Stimulated activated CD4-positive, alpha-beta T cell treated with anti-CD3 and anti-CD28 coated beads, Interleukin-1b, Interleukin-23, amount 100 ng/mL, for 1 hour (primary cell): ENCODE data around the gene GRID2.

Experiments
- DNase-seq, 2 donors: peaks; one replicate each; pipeline ENCODE4 v3.0.0-alpha.2; 2020; ENCODE audit warnings: low read depth in 2 of 2

GRID2 gene

DNA sequence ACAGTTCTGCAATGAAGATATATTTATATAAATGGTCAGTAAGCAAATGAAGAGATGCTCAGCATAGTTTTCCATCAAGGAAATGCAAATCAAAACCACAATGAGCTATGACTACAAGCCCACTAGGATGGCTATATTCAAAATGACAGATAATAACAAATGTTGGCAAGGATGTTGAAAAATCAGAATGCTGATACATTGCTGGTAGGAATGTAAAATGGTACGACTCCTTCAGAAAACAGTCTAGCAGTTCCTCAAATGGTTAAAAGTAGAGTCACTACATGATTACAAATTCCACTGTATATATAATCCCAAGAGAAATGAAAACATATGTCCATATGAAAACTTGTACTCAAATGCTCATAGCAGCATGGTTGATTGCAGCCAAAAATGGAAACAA, 1099.8 kb downstream of the GRID2 start:
- DNase-seq: no peak

DNA sequence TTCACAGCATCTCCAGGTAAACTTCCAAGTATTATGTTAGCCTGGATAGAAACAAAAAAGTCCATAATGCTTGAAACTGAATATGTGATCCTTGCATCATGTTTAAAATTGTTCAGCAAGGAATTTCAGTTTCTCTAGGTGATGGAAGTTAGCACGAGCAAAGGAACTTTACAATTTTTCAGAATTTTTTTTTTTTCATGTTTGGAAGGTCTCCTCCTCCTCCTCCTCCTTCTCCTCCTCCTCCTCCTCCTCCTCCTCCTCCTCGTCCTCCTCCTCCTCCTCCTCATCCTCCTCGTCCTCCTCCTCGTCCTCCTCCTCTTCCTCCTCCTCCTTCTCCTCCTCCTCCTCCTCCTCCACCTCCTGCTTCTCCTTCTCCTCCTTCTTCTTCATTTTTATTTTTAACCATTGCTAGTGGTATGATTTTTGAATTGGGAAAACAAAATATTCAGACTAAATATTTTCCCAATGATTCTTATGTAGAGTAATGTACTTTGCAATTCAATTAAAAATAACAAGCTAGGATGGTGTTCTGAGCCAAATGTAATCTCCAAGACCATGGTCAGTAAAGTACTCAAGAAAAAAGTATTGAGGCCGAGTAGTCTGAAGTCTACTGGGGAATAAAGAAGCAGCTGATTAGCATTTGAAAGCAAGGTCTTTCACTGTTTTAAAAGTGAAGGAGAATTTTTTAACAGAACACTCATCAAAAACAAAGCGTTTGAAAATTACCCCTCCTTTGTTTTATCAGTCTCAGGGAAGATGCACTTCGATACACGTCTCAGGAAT, 1103.9 kb downstream of the GRID2 start:
- no peak for DNase-seq

DNA sequence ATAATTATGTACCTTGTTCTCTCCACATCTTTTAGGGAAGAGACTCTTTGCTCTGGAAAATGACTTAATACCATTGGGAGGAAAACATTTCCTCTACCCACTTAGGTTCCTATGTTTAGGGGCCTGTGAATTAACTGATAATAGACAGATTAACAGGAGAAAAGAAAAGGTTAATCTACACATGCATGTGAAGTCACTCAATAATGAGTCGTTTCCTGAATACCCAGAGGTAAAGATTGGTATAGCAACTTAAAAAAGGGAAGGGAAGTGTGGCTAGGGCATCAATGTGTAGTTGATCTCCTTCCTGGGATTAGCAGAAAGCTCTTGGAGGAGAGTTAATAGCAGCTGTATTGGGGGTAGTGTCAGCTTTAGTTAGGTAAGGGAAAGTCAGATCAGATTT, 1105.3 kb downstream of the GRID2 start:
- no peak for DNase-seq

DNA sequence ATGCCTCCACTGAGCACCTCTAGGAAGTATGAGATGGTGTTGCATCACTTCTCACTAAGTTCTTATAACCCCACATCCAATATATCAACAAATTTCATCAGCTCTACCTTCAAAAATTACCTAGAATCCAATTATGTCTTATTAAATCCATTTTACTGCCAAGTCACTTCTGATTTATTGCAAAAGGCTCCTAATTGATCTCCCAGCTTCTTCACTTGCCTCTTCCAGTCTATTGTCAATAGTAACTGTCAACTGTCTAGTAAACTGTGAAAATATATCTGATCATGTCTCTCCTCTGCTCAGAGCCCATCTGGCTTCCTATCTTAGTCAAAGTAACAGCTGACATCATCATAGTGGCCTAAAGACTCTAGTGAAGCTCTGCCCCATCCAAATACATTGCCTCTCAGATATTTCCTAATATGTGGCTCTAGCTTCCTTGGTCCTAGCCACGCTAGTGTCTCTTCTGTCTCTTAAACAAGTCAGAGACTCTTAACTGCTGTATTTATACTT, 1110.3 kb downstream of the GRID2 start:
- no peak for DNase-seq

DNA sequence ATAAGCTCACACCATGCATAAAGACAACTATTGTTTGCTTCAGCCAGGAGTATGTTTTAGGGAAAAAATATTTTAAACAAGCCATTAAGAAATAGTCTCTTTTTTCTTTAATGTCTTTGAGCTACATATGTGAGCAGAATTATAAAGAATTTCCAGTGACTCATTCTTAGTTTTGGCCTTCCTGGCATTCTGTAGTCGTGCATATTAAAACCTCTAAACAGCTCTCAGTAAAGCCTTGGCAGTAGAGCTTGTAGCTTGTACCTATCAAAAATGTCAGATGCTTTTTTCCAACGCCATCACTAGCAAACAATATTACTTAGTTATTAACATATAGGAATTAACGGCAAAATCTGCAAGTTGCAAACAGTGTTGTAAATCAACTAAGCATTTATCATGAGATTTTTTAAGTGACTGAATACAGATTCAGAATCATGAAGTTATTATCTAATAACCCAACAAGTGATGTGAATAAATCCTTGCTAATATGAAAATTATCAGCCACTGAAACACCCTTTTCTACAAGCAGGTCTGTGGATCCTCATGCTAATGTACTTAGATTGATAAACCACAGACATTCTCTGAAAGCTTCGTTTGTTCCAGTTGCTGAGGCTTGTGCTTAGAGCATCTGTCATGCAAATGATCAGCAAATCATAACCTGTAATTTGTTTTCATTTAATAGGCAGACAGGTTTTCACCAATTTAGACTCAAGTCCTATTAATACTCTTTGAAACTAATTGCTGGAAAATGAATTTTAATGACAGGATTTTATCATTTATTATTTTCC, 1112.8 kb downstream of the GRID2 start:
- DNase-seq: no peak

DNA sequence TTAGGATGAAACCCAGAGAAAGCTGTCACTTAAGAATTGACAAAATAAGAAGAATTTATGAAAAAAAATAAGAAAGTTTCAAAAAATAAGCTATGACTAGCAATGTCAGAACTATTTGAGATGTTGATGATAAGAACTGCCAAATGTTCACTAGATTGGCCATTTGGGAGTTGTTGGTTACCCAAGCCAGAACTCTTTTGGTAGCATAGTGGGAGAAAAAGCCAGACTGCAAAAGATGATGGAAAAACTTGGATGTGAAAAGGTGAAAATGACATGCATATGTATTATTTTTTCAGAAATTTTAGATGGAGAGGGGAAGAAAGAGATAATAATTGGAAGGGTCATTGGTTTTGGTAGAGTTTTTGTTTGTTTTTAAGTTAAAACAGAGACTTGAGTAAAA, 1127.6 kb downstream of the GRID2 start:
- no peak for DNase-seq

DNA sequence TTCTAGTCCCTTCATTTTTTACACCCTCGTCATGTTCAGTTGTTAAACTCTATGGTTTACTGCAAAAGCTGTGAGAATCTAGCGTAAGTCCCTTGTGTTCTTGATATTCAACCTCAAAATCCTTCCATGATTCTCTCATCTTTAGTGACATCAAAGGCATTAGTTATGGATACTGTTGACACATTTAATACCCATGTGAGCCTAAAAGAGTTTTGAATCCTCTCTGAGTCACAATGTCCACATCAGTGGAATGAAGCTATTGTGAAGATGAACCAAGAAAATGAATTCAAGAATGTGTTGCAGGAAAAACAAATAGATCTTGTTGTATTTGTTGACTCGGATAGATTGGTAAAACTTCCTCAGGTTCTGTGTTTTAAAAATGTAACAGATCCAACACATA, 1130.1 kb downstream of the GRID2 start:
- DNase-seq: no peak

GRCh38 chr4:93436000-93436626, 1132.3 kb downstream of the GRID2 start:
- DNase-seq: no peak

DNA sequence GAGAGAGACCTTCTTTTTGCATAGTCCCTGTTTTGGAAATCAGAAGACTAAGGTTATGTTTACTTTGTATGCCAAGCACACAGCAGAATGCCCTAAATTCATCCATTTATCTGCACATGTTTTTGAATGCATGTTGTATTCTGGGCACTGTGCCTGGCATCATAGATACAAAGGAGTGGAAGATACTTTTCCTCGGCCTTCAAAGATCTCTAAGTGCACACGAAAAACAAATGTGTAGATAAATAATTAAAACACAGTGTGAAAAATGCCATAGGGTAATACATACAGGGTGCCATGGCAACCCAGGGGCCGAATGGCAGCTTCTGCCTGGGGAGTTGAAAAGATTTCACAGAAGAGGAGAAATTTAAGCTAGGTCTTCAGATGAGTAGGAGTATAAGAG, 1134.2 kb downstream of the GRID2 start:
- no peak for DNase-seq

DNA sequence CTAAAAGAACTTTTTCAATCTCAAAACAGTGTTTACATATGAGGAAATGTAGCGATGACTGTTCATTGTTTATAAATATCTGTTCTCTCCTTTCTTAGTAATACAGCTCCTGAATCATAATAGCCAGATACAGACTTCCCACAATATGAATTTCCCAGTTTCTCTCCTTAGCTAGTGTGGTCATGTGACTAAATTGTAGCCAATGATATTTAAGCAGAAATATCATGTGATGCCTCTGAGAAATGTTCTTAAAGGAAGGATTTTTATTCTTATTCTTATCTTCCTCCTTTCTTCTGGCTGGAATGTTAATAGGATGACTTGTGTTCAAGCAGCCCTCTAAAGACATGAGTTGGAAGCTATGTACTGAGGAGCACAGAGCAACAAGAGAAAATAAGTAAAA, 1141.1 kb downstream of the GRID2 start:
- DNase-seq: no peak

DNA sequence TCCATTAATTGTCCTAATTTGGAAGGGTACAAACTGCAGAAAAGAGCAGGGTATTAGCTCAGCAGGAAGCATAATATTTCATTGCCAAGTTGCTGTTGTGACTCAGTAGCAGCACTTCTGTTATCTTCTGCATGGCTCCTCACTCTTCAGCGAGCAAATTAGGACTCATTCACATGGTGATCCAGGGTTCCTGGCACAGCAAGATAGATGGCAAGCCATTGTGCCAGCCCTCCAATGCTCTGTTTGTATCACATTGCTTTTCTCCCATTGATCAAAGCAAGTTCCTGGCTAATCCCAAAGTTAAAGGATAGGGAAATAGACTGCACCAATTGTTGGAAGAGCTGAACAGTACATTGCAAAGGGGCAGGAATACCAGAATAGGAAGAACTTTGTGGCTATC, 1142.3 kb downstream of the GRID2 start:
- no peak for DNase-seq

- DNase-seq: no peak
Observed at GRCh38 chr4:93448691-93449293, 1145.0 kb downstream of the GRID2 start.

DNA sequence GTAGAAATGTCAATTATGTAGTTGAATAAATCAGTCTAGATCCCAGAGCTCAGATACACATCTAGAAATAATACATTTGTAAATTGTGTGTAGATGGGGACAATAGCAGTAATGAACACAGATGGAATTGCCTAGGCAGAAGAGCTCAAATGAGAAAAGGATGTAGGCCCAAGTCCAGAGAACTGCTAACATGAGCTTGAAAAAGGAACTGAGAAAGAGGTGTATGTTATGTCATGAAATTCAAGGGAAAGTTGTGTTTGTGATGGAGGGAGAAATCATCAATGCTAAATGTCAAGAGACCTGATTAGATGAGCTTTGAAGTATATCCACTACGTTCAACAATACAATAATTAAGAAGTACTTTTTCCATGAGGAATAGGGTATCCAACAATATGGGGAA, 1148.2 kb downstream of the GRID2 start:
- DNase-seq: no peak

- no peak for DNase-seq
Observed at GRCh38 chr4:93461541-93461940, 1157.8 kb downstream of the GRID2 start.

DNA sequence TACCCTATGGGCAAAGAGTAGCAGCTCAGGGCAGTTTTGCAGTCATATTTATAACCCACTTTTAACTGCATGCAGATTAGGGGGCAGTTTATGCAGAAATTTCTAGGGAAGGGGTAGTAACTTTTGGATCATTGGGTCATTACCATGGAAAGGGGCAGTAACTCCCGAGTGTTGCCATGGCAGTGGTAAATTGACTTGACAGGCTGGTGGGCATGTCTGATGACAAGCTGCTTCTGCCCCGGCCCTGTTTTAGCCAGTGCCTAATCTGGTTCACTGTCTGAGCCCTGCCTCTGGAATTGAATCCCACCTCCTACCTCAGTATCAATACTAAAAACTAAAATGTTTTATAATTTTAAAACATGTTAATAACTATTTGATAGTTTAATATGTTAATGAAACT, 1162.7 kb downstream of the GRID2 start:
- DNase-seq: no peak

DNA sequence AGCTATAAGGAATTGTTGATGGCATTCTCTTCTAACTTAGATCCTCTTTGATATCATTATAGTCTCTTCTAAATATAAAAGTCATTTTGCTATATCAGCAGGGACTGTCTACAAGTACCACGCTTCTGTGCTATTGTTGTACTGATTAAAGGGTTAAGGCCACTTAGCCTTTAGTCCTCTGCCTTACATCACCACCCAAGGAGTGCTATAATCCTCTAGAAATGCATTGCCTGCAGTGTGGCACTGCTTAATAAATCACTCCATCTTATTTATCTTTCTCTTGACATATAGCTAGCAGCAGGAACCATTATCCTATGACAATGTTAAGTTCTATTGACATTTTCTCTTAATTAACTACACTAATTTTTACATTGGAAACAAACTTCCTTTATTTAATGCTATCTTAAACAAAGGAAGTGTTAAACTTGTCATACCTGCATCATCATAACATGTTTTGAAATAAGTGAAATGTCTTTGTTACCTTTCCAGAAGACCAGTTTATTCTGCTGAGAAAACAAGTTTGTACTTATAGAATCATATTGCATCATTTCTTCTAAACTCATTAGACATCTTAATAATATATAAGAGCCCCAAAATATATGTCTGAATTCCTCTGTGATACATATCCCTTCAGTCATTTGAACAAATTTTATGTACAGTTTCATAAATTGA, 1163.9 kb downstream of the GRID2 start:
- DNase-seq: no peak

DNA sequence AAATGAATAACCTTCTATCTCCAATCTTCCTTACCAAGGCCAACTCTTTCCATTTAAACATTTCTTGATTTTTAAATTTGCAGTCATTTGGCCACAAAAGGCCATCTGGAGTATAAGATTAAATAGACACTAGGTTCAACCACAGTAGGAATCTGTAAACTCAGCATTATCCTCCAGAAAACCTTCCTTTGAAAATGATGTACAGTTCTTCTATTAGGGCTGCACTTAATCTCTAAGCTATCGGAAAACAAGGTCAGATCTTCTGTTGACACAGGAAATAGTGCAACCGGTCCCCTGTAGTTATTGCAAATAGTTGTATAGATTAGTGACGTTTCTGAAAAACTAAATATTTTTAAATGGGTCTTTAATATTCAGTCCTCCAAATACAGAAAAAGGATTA, 1165.8 kb downstream of the GRID2 start:
- no peak for DNase-seq

DNA sequence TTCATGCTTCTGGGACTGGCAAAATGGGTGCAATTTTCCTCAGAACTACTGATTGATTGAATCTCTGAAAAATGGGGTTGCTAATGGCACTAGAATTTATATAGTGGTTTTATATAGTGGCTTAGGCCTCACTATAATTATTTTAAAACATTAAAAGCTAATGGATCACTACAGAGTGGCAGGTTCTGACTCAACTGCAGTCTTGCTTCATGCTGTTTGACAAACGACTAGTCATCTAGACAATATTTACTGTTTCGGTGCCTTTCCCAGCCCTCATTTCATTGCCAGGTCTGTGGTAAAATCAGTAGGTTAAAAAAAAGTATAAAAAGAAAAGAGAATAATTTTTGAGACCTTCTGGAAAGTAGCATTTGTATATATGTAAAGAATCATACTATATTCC, 1172.0 kb downstream of the GRID2 start:
- DNase-seq: no peak

- DNase-seq: no peak
Observed at GRCh38 chr4:93478805-93479204, 1175.0 kb downstream of the GRID2 start.

DNA sequence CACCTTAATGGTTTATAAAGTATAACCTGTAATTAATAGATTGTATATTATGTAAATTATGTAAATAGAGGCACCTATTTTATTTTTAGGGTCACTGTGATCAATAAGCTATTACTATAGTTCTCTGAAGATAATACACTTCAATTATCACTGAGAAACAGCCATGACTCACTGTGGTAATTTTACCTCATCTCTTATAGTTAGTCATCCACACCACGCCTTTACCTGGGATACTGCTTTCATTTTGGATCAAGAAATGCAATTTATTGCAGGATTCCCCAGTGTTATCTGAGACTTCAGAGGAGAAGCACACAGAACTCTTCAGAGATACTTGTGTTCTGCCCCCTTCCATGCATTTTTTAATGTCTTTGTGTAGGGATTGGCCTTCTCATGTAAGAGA, 1176.7 kb downstream of the GRID2 start:
- no peak for DNase-seq

DNA sequence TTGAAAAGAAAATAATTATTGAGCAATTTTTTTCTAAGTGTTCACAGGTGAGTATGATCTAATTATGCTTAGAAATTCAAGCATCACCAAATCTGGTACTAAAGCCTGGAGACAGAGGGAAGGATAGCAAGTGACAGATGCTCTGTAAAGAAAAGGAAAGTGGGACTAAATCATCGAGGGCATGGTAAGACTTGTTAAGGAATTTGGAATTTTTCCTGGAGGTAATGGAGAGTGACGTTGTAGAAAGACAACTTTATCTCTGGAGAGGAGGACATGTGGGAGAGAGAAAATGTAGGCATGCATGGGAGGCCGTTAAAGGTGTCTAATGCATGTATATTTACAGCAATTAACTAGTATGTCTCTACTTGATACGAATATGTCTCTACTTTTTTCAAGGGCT, 1191.6 kb downstream of the GRID2 start:
- DNase-seq: no peak

DNA sequence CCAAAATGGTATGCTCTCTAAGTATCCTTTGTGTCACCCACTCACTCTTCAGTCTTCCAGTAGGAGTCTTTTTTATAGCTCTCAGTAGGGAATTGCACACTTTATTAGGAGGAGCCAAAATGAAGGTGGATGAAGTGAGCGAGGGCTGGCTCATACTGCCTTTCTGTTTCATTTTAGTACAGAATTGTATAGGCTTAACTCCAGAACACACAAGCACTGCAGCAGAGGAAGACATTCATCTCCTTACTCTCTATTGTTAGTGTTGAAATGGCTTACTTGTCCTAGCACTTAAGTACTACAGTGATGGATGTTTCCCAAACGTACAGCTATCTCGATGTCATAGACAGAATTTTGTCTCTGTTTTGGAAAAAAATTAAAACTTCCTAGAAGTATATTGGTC, 1197.5 kb downstream of the GRID2 start:
- no peak for DNase-seq
